HEK293 (cell line): ENCODE results near the gene BSDC1.

Experiments used
- ATF2 ChIP-seq: fragments of 450-650 bp; formaldehyde crosslinking; IDR thresholded peaks from 2 replicates; pipeline ENCODE4 v1.5.1; 2016; ENCODE audit warnings: missing biosample characterization, missing genetic modification characterization, low read depth
- BCL11A ChIP-seq: fragments of 450-650 bp; formaldehyde crosslinking; IDR thresholded peaks from 2 replicates; pipeline ENCODE4 v1.5.1; 2016; ENCODE audit warnings: low read depth, missing biosample characterization, missing genetic modification characterization
- GLI4 ChIP-seq: fragments of 450-650 bp; formaldehyde crosslinking; IDR thresholded peaks from 2 replicates; pipeline ENCODE4 v1.5.1; 2016; ENCODE audit warnings: missing biosample characterization, missing genetic modification characterization
- IKZF3 ChIP-seq: fragments of 450-650 bp; IDR thresholded peaks from 2 replicates; pipeline ENCODE4 v1.5.0; 2018; ENCODE audit warnings: missing biosample characterization, mild to moderate bottlenecking, missing genetic modification characterization, moderate library complexity
- KLF1 ChIP-seq: fragments of 450-650 bp; formaldehyde crosslinking; IDR thresholded peaks from 2 replicates; pipeline ENCODE4 v1.5.1; 2016; ENCODE audit warnings: missing biosample characterization, missing genetic modification characterization
- KLF17 ChIP-seq: fragments of 450-650 bp; formaldehyde crosslinking; IDR thresholded peaks from 2 replicates; pipeline ENCODE4 v1.5.1; 2016; ENCODE audit warnings: missing biosample characterization, missing genetic modification characterization
- PRDM1 ChIP-seq: fragments of 450-650 bp; formaldehyde crosslinking; IDR thresholded peaks from 2 replicates; pipeline ENCODE4; 2016; ENCODE audit warnings: missing biosample characterization, missing genetic modification characterization
- PRDM4 ChIP-seq: fragments of 450-650 bp; formaldehyde crosslinking; IDR thresholded peaks from 2 replicates; pipeline ENCODE4 v1.5.1; 2017; ENCODE audit warnings: missing biosample characterization, missing genetic modification characterization
- RBAK ChIP-seq: fragments of 450-650 bp; formaldehyde crosslinking; IDR thresholded peaks from 2 replicates; pipeline ENCODE4 v1.5.1; 2016; ENCODE audit warnings: missing biosample characterization, missing genetic modification characterization
- SP3 ChIP-seq: fragments of 450-650 bp; formaldehyde crosslinking; IDR thresholded peaks from 2 replicates; pipeline ENCODE4 v1.5.1; 2016; ENCODE audit warnings: missing biosample characterization, missing genetic modification characterization
- ZBTB20 ChIP-seq: fragments of 450-650 bp; formaldehyde crosslinking; IDR thresholded peaks from 2 replicates; pipeline ENCODE4 v1.5.1; 2016; ENCODE audit warnings: missing biosample characterization, missing genetic modification characterization
- ZBTB21 ChIP-seq: fragments of 450-650 bp; formaldehyde crosslinking; IDR thresholded peaks from 2 replicates; pipeline ENCODE4 v1.5.1; 2017; ENCODE audit warnings: missing biosample characterization, missing genetic modification characterization
- ZBTB44 ChIP-seq: fragments of 450-650 bp; IDR thresholded peaks from 2 replicates; pipeline ENCODE4 v1.5.1; 2018; ENCODE audit warnings: missing biosample characterization, mild to moderate bottlenecking, missing genetic modification characterization
- ZBTB8A ChIP-seq: fragments of 450-650 bp; formaldehyde crosslinking; IDR thresholded peaks from 2 replicates; pipeline ENCODE4 v1.5.1; 2016; ENCODE audit warnings: missing biosample characterization, missing genetic modification characterization
- ZNF157 ChIP-seq: fragments of 450-650 bp; formaldehyde crosslinking; IDR thresholded peaks from 2 replicates; pipeline ENCODE4 v1.5.1; 2016; ENCODE audit warnings: missing biosample characterization, missing genetic modification characterization
- ZNF2 ChIP-seq: fragments of 450-650 bp; formaldehyde crosslinking; IDR thresholded peaks from 2 replicates; pipeline ENCODE4 v1.5.1; 2016; ENCODE audit warnings: missing biosample characterization, missing genetic modification characterization
- ZNF335 ChIP-seq: fragments of 450-650 bp; formaldehyde crosslinking; conservative IDR thresholded peaks from 2 replicates; pipeline ENCODE4 v1.5.1; 2016; ENCODE audit warnings: missing biosample characterization, missing genetic modification characterization
- ZNF350 ChIP-seq: fragments of 450-650 bp; formaldehyde crosslinking; IDR thresholded peaks from 2 replicates; pipeline ENCODE4 v1.5.0; 2017; ENCODE audit warnings: missing biosample characterization, mild to moderate bottlenecking, missing genetic modification characterization
- ZNF37A ChIP-seq: fragments of 450-650 bp; IDR thresholded peaks from 2 replicates; pipeline ENCODE4 v1.5.1; 2018; ENCODE audit warnings: missing biosample characterization, missing genetic modification characterization
- ZNF391 ChIP-seq: fragments of 450-650 bp; formaldehyde crosslinking; IDR thresholded peaks from 2 replicates; pipeline ENCODE4 v1.5.1; 2016; ENCODE audit warnings: low read depth, missing biosample characterization, missing genetic modification characterization, borderline replicate concordance
- ZNF510 ChIP-seq: fragments of 450-650 bp; formaldehyde crosslinking; IDR thresholded peaks from 2 replicates; pipeline ENCODE4 v1.5.1; 2018; ENCODE audit warnings: mild to moderate bottlenecking, missing genetic modification characterization, missing biosample characterization; ENCODE audit not compliant: insufficient replicate concordance
- ZNF529 ChIP-seq: fragments of 450-650 bp; formaldehyde crosslinking; IDR thresholded peaks from 2 replicates; pipeline ENCODE4 v1.5.1; 2017; ENCODE audit warnings: missing genetic modification characterization, missing biosample characterization; ENCODE audit not compliant: insufficient replicate concordance
- ZNF596 ChIP-seq: fragments of 450-650 bp; IDR thresholded peaks from 2 replicates; pipeline ENCODE4 v1.5.0; 2018; ENCODE audit warnings: missing biosample characterization, mild to moderate bottlenecking, missing genetic modification characterization, moderate library complexity
- ZNF600 ChIP-seq: fragments of 450-650 bp; formaldehyde crosslinking; IDR thresholded peaks from 2 replicates; pipeline ENCODE4 v1.5.1; 2016; ENCODE audit warnings: missing biosample characterization, missing genetic modification characterization
- ZNF654 ChIP-seq: fragments of 450-650 bp; formaldehyde crosslinking; IDR thresholded peaks from 2 replicates; pipeline ENCODE4 v1.5.1; 2016; ENCODE audit warnings: low read depth, missing biosample characterization, missing genetic modification characterization
- ZNF660 ChIP-seq: fragments of 450-650 bp; IDR thresholded peaks from 2 replicates; pipeline ENCODE4 v1.5.1; 2018; ENCODE audit warnings: missing biosample characterization, mild to moderate bottlenecking, missing genetic modification characterization
- ZNF837 ChIP-seq: fragments of 450-650 bp; formaldehyde crosslinking; IDR thresholded peaks from 2 replicates; pipeline ENCODE4 v1.5.1; 2016; ENCODE audit warnings: missing biosample characterization, missing genetic modification characterization
- ZSCAN30 ChIP-seq: fragments of 450-650 bp; IDR thresholded peaks from 2 replicates; pipeline ENCODE4 v1.5.1; 2018; ENCODE audit warnings: missing biosample characterization, mild to moderate bottlenecking, missing genetic modification characterization, moderate library complexity
- ZSCAN5A ChIP-seq: fragments of 450-650 bp; formaldehyde crosslinking; IDR thresholded peaks from 2 replicates; pipeline ENCODE4 v1.5.1; 2016; ENCODE audit warnings: missing biosample characterization, missing genetic modification characterization
- TF ChIP-seq, protein P1 (sequence below): fragments of 450-650 bp; formaldehyde crosslinking; IDR thresholded peaks from 2 replicates; pipeline ENCODE4 v1.5.1; 2017; ENCODE audit warnings: missing biosample characterization, missing genetic modification characterization

BSDC1 gene

DNA sequence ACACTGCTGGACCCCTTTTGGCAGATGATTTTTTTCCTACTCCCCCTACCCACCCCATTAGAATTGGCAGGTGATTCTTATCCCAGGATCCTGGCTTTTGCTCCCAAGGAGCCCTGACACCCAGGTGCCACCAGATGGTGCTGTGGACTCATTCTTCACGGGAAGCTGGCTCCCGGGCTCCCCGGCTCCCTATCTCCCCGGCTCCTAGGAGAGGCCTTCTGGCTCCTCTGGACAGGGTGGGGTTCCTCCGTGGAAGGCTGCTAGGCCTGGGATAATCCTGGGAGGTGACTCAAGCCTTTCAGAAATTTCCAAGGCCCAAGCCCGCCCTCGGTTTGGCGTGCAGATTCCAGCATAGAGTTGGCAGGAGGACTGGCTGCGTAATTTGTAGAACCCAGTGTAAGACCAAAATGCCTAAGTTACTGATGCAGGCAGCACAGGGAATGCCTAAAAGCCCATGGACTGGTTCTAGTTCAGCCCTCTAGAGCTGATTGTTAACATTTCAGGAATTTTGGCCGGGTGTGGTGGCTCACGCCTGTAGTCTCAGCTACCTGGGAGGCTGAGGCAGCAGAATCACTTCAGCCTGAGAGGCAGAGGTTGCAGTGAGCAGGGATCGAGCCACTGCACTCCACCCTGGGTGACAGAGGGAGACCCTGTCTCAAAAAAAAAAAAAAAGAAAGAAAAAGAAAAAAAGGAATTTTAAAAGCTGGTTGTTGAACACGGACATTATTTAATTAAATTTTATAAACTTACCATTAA is 6.8 kb upstream of the BSDC1 start (continued):
- TF ChIP-seq ZNF37A (peak; percentile 54), ZNF600 (no peak), ZNF529 (no peak), ZNF654 (tag by site-specific recombination) (peak; percentile 93), GLI4 (no peak), ZBTB21 (tag by site-specific recombination) (no peak), KLF17 (tag by site-specific recombination) (no peak), ZBTB44 (tag by site-specific recombination) (0 out of 2 replicates have a peak, but pooled peaks have one; percentile 20), ZNF510 (tag by site-specific recombination) (no peak), PRDM4 (tag by site-specific recombination) (no peak), RBAK (tag by site-specific recombination) (no peak), ZBTB8A (tag by site-specific recombination) (peak; percentile 40), PRDM1 (tag by site-specific recombination) (no peak), ZBTB20 (tag by site-specific recombination) (peak; percentile 84), BCL11A (tag by site-specific recombination) (no peak), ZNF596 (tag by site-specific recombination) (no peak), ZNF837 (no peak), ZNF157 (tag by site-specific recombination) (no peak), ZNF660 (tag by site-specific recombination) (0 out of 2 replicates have a peak, but pooled peaks have one; percentile 54), ZNF2 (tag by site-specific recombination) (peak; percentile 81; the same call in 1 of the 2 replicates), KLF1 (tag by site-specific recombination) (peak; percentile 29; the same call in 1 of the 2 replicates), IKZF3 (tag by site-specific recombination) (peak; percentile 87), ZSCAN5A (tag by site-specific recombination) (no peak), ZNF391 (tag by site-specific recombination) (no peak), ATF2 (tag by site-specific recombination) (no peak), ZSCAN30 (no peak), ZNF350 (tag by site-specific recombination) (no peak), ZNF335 (tag by site-specific recombination) (peak; percentile 97), SP3 (no peak)
- TF ChIP-seq, protein P1, sequence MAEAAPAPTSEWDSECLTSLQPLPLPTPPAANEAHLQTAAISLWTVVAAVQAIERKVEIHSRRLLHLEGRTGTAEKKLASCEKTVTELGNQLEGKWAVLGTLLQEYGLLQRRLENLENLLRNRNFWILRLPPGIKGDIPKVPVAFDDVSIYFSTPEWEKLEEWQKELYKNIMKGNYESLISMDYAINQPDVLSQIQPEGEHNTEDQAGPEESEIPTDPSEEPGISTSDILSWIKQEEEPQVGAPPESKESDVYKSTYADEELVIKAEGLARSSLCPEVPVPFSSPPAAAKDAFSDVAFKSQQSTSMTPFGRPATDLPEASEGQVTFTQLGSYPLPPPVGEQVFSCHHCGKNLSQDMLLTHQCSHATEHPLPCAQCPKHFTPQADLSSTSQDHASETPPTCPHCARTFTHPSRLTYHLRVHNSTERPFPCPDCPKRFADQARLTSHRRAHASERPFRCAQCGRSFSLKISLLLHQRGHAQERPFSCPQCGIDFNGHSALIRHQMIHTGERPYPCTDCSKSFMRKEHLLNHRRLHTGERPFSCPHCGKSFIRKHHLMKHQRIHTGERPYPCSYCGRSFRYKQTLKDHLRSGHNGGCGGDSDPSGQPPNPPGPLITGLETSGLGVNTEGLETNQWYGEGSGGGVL (tag by site-specific recombination): no peak
